ENCODE data around the gene PLPPR5.

DNA sequence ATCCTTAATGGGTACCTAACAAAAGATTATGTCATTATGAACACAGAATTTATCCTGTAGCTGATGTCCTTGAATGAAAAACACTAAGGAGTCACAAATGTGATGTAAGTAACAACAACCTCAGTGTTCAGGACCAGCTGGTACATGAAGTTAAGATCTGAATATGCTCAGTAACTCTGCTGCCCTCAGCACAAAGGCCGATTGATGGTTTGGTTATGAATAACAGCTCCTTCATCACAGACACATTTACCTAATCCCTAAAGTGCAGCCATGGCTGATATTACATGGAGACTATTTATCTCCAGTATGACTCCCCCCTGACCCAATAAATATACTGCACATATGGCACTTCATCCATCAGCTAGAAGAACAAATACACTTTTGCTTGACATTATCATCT, 75.2 kb downstream of the PLPPR5 start:
- no peak for TF ChIP-seq POLR2AphosphoS5 (IDR thresholded peaks at IDR 0.05; ENCODE audit: low read depth, low read length)
- no peak for TF ChIP-seq TAF1 (IDR thresholded peaks at IDR 0.05; ENCODE audit: borderline replicate concordance, low read depth, low read length)
